Stimulated activated CD8-positive, alpha-beta memory T cell treated with anti-CD3 and anti-CD28 coated beads, Interleukin-7, amount 100 ng/mL, for 1 hour (primary cell): ENCODE results near the gene TP63.

ENCODE experiments used
- DNase-seq, 2 donors: peaks; one replicate each; pipeline ENCODE4 v3.0.0-alpha.2; 2020; ENCODE audit warnings: low read depth in 2 of 2

Gene TP63

DNA sequence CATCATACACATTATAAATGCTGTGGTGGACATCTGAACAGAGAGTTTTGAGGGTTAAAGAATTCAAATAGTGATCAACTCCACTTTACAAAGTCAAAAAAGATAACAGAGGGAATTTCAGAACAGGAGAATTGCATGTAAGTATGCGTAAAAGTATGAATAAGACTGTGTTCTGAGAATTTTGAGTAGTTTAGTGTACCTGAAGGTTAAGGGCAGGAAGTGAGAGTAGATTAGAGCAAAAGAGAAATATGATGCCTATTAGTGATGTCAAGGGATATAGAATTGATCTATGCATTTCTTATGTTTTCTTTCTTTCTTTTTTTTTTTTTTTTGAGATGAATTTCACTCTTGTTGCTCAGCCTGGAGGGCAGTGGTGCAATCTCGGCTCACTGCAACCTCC is 53.1 kb downstream of the TP63 start:
- DNase-seq = no peak

DNA sequence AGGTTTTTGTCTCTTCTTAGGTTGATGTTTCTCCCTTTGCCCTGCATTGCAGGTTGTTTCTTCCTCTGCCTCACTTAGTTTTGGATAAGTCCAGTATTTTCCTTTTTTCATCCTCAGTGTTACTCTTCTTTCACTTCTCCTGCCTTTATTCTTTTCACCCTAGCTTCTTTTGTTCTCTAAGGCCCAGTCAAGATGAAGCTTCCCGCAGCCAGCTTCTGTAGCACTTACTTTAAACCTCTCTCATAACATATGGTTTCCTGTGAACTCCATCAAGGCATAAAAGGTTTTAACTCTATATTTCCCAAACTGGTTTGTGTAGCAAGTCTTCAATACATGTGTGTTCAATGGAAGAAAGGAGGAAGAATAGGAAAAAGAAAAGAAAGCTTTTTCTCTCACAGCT is 54.1 kb downstream of the TP63 start:
- no peak for DNase-seq

GRCh38 chr3:189685860-189686259 is 54.7 kb downstream of the TP63 start:
- DNase-seq = no peak

DNA sequence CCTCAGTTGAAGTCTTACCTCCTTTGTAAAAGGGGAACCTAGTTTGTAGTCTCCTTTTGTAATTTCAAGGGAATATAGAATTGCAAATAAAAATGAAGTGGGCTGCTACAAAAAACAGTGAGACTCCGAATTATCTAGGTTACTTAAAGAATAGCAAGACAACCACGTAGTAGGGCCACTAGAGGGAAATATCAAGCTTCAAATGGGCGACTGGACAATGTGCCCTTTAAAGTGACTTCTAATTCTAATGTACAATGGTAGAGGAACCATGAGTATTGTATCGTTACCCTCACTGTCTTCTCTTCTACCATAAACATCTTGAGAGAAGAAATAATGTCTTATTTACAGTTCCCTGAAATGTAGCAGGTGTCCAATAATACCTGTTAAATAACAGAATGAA is 56.3 kb downstream of the TP63 start:
- DNase-seq = no peak

GRCh38 chr3:189688262-189688661 is 57.1 kb downstream of the TP63 start:
- DNase-seq = no peak

DNA sequence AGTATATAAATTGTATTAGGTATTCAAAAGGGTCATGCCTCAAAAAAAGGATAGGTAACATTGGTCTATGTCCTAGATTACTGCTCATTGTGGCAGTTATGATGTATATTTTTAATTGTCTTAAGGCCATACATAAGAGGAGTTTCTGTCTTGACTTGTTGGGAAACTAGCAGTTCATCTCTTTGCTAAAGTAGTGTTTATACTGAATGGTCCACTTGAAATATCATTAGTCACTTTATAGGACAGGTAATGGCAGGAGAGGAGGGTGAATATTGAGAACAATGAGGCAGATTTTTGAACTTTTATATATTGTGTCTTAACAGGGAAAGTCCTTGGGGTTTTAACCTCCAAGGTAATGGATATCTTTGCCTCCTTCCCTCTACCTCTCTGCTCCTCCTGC is 58.4 kb downstream of the TP63 start:
- no peak for DNase-seq

DNA sequence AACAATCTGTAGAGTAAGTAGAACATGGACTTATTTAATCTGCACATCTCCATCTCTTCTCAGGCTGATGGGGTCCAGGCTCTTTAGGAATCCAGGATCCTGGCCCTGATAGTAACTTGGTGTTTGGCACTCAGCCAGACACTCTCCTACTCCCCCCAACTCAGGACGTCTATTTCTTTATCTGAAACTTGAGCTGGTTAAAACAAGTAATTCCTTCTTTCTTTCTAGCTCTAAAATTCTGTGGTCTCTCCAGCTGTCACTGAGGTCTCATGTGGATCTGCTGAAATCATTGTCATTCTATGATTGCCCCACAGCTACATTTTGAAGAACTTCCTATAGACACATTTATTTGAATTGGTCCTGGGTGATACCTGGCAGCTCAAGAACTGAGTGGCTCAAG is 59.0 kb downstream of the TP63 start:
- no peak for DNase-seq

DNA sequence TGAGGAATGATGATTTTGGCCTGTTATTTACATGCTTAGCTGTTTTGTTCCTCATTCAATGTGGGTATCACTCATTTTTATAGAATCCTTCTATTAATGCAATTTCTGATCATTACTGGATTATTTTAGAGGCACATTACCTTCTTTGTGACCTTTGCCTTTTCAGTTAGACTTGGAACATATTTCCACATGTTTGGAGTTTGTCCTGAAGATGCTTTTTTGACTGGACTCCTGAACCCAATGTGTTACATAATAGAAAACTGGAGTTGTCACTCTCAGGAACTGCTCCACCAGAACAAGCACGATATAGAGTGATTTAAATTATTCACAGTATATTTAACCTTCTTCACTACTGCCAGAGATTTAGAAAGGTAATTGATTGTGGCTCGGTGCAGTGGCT is 59.5 kb downstream of the TP63 start:
- DNase-seq = no peak

DNA sequence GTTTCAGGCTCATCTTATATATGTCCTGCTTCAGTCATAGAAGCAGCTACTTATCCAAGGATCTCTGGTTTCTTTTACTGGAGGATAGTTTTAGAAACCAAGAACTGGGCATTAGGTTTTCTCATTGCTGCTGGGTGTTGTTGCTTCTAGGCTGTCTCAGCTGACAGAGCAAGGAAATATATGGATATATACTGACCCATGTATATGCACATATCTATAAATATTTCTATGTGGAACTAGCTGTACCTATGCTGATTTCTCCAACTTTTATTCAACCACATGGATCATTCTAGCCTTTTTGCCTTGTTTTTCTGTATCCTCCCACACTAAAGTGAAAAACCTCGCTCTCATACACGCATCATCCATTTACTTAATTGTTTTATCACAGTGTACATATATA is 64.2 kb downstream of the TP63 start:
- DNase-seq = no peak

DNA sequence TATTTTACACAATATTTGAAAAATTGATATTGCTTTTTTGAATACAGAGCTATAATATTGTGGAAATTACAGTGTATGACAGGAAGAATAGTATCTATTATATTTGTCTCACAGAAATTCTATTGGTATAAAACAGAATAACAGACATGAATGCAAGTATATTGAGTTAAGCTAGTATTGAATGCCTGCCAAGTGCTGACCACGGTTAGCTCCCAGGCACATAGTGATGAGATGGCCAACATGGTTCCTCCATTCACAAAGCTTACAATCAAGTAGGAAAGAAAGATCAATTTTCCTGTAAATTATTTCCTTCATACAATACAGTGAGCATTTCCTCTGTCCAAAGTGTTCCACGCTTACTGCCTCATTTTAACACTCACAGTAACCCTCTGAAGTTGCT is 67.6 kb downstream of the TP63 start:
- DNase-seq = no peak

GRCh38 chr3:189699885-189700284 is 68.7 kb downstream of the TP63 start:
- DNase-seq = no peak

DNA sequence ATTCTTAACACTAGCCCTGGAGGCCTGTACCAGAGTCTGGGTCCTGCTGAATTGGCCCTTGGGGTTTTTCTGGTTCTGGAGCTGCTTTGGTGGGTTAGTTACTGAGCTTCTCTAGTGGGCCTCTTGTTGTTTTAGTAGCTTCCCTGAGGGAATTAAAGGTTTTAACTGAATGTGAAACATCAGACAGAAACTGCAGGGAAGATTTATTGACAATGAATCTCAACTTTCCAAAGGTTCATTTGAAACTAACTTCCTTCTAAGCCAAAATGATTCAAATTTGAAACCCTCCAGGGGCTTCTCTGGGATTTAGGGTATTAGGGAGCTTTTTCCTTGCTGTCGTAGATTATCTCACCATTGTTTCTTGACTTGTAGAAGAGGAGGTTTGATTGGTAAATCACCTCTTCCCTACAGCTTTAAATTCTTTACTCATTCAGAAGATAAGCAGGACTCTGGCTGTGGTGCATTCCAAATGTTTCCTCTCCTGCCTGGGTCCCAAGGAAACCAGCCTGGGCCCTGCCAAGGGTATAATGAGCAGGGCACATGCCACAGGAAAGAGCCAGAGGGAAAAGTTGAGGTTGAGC is 71.0 kb downstream of the TP63 start:
- no peak for DNase-seq

- no peak for DNase-seq
Measured at GRCh38 chr3:189703865-189704264, 72.7 kb downstream of the TP63 start.

DNA sequence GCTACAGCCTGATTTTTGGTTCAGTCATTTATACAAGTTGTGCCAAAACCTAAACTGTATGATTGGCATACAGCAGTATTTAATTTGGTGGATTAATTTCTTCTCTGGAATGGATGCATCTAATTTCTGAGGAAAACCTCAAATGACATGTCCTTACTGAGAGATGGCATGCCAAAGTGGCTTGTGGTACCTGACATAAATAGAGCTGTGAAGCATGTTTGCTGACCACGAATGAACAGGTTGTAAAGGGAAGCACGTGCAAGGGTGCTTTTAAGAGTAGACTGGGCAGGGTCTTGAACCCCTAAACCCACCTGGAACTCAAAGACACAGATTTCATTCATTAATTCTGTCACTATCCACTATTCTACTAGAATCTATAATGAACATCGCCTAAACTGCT is 77.2 kb downstream of the TP63 start:
- DNase-seq = no peak

DNA sequence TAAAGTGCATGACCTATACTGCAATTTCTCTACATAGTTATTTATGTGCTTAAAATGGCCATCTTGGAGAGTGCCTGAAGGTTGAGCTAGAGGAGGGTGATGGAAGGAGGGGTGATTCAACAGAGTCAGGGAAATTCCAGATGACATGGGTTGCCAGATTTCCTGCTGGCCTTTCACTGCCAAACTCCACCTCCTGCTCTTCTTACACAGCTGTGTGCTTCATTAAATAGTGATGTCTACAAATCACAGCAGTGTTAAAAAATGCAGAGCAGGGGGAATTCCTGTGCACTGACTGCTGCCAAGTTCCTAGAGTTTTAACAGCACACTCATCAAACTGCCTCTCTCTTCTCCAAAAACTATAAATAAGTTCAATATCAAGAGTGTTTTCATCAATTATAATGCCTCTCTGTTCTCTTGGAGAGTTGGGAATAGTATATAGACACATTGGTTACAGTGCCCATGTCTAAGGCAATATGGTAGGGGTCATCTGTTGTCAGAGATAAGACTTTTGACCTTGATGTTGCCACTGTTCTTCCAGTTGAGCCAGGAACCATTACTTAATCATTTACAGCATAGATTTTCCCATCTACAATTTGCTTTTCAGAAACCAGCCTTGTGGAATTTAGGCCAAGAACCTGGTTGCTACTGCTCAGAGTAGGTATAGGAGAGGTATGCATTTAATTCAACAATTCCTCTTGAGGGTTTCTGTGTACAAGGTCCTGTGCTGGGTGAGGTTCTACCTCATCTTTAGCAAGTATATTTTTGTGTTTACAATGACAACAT is 79.6 kb downstream of the TP63 start:
- DNase-seq = no peak

DNA sequence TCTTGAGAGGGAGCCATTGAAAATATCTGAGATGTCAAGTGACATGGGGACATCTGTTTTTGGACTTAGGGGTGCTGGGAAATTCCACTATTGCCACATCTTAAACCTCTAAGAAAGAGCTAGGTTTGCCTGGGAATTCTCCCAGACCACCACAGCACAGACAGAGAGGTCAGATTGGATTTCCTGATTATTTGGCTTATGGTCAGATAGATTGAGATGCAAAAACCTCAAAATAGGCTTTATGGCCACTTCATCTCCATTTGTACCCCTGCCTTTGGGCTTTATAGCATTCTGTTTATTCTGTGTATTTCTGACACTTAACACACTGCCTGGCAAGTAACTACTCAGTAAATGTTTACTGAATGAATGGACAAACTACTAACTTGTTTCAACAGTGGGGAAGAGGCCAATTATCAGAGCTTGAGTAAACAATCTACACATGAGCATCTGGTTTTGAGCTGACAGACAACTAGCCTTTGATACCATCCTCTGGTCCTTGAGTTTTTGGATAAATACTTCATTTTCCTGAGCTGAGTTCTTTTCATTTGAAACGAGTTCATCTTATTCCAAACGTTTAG is 81.8 kb downstream of the TP63 start:
- DNase-seq = no peak

GRCh38 chr3:189714991-189715961 is 84.1 kb downstream of the TP63 start:
- no peak for DNase-seq

DNA sequence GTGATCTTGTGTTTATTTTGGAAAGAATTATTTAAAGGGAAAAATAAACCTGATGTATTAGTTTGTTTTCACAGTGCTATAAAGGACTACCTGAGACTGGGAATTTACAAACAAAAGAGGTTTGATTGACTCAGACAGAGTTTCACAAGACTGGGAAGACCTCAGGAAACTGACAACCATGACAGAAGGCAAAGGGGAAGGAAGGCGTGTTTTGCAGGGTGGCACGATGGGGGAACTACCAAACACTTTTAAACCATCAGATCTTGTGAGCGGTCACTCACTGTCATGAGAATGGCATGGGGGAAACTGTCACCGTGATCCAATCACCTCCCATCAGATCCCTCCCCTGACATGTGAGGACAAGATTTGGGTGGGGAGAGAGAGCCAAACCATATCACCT is 87.0 kb downstream of the TP63 start:
- DNase-seq = no peak

DNA sequence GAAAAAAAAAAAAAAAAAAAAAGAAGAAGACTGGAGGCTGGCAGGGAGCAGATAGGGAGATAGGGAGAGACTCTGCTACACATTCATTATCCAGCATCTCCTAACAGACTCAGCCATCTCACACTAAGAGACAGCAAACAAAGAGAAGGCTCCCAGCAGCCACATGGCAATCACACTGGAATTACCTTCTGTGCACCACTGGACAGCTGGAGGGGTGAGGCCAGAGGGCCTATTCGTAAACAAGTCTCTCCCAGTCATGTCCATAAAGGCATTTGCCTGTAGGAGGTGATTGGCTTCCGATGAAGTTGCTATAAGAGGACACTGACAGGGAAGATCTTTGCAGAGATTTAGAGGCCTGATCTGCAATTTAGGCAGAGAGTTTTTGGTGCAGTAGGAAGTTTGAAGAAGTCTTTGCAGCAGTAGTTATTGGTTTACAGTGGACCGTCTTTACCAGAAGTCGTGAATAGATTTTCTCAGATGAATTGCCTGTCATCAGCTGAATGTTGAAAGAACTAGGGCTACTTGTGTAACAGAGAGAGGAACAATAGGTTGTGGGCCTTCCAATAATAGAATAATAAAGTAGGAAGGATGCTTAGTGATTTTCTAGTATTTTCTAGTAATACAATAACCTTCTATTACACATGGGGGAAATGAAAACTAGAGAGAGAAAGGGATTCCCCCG is 89.7 kb downstream of the TP63 start:
- DNase-seq = no peak

DNA sequence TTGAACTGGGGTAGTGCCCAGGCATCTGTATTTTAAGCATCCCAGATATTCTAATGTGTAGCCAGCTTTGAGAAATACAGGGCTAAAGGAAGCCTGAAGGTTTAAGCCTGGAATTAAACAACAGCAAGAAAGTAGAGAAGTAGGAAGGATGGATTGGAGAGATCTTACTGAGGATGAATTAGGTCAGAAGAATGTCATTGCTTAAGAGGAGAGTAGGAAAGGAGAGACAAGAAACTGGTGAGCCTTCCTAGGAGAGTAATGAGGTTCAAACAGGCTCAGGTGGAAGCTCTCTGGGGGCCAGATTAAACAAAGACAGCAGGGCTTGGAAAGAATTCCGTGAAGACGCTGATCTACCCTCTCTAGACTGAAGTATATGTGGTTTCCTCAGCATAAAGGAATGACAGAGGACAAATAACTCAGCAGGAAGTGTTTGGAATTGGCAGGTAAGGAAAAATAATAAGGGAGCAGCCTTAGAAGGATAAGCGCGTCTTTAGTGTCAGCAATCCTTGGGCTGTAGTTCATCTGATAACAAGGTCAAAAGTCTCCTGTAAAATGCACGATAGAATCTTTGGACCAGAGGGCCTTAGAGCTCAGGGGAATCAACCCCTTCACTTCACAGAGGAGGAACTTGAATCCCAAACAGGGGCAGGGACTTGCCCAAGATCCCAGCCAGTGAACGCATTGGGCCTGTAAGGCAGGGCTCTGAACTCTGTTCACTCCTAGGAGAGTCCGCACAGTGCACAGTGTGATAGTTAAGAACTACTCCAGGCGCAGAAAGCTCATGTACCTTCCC is 90.9 kb downstream of the TP63 start:
- DNase-seq = no peak

- no peak for DNase-seq
Measured at GRCh38 chr3:189724356-189724755, 93.2 kb downstream of the TP63 start.
